Activated B cell treated with CpG ODN at 0.5 μM for 24 hours (primary cell): Measurements from ENCODE around the gene NLRP11. TPM values are rescaled to one million over a fixed set of nuclear protein-coding genes. Genes with fewer than 3 reads are reported as not detected.
A peak's percentile ranks its signal among the peaks of the same experiment; 100 is the strongest.

Source experiments
- ATAC-seq: fragments of 200-7000 bp; cut with Tn5 transposase; one replicate; pipeline ENCODE4 v1.10.0; 2021; ENCODE audit warnings: low read depth, mild to moderate bottlenecking, moderate library complexity
- CTCF ChIA-PET: fragments of 350-600 bp; sonication (Branson Sonifier 250); formaldehyde crosslinking; loops from one replicate; lab custom pipeline; 2021; ENCODE audit warnings: antibody characterized with exemption; lab: Charles Lee
- POLR2A ChIA-PET: fragments of 350-600 bp; sonication (Branson Sonifier 250); formaldehyde crosslinking; loops from one replicate; lab custom pipeline; 2021; ENCODE audit warnings: antibody characterized with exemption; lab: Charles Lee
- DNase-seq: peaks from one replicate; pipeline ENCODE4 v3.0.0; 2022
- H3K27ac Mint-ChIP-seq: one replicate; pipeline ENCODE4 v1.8.0; 2020; ENCODE audit warnings: mixed read lengths
- H3K27me3 Mint-ChIP-seq: one replicate; pipeline ENCODE4 v1.8.0; 2021; ENCODE audit warnings: mixed read lengths
- H3K36me3 Mint-ChIP-seq: one replicate; pipeline ENCODE4 v1.8.0; 2021; ENCODE audit warnings: low read depth, mixed read lengths
- H3K4me1 Mint-ChIP-seq: one replicate; pipeline ENCODE4 v1.8.0; 2021; ENCODE audit warnings: mixed read lengths
- H3K4me3 Mint-ChIP-seq: one replicate; pipeline ENCODE4 v1.8.0; 2020; ENCODE audit warnings: mild to moderate bottlenecking, mixed read lengths
- H3K9me3 Mint-ChIP-seq: one replicate; pipeline ENCODE4 v1.8.0; 2020; ENCODE audit warnings: mixed read lengths
- CTCF ChIP-seq: fragments of 200-600 bp; IDR thresholded peaks from one replicate; pipeline ENCODE4 v1.8.0; 2022; ENCODE audit warnings: antibody characterized with exemption, mild to moderate bottlenecking
- intact Hi-C: fragments of 100-400 bp; cut with micrococcal nuclease; formaldehyde crosslinking; loops from one replicate; pipeline ENCODE4 v1.15.1; 2024
- total RNA-seq: library from RNA; stranded (reverse); gene quantifications from 2 replicates; pipeline ENCODE4 v1.2.3, GENCODE V29; 2022

NLRP11 gene
- total RNA-seq, 1 donor from 2014 or later, result 0.16 TPM

- ChIA-PET POLR2A (no interaction called here), CTCF (no interaction called here)
- TF ChIP-seq CTCF, result no peak
- intact Hi-C loops, result no loop called here
- Mint-ChIP-seq H3K4me3 (no peak overlapping the region), H3K27ac (peak overlapping the region; percentile 63), H3K9me3 (peaks cover 4% of the 10 kb centered on the region), H3K4me1 (peaks cover 40% of the 10 kb centered on the region), H3K27me3 (no peaks in the 10 kb centered on the region), H3K36me3 (no peaks in the 10 kb centered on the region)
- DNase-seq (no peak), ATAC-seq (no peak)
These were observed 27.2 kb upstream of the NLRP11 start for GRCh38 chr19:55858969-55859368.

GRCh38 chr19:55858401-55858800 is 26.6 kb upstream of the NLRP11 start:
- Mint-ChIP-seq H3K27ac (no peak overlapping the region), H3K4me3 (no peak overlapping the region), H3K36me3 (no peaks in the 10 kb centered on the region), H3K4me1 (peaks cover 44% of the 10 kb centered on the region), H3K27me3 (no peaks in the 10 kb centered on the region), H3K9me3 (peaks cover 4% of the 10 kb centered on the region)
- DNase-seq, result no peak
- ATAC-seq, result no peak
- TF ChIP-seq CTCF, result no peak
- CTCF ChIA-PET, result no interaction called here
- intact Hi-C loops, result no loop called here
- POLR2A ChIA-PET, result no interaction called here

DNA sequence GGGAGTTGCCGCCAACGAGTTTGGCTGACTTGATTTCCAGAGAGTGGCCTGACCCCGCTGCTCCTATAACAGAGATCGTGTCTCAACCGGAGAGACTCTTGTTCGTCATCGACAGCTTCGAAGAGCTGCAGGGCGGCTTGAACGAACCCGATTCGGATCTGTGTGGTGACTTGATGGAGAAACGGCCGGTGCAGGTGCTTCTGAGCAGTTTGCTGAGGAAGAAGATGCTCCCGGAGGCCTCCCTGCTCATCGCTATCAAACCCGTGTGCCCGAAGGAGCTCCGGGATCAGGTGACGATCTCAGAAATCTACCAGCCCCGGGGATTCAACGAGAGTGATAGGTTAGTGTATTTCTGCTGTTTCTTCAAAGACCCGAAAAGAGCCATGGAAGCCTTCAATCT is 26.2 kb upstream of the NLRP11 start:
- H3K9me3 Mint-ChIP-seq, result peaks cover 2% of the 10 kb centered on the region
- no peak for ATAC-seq
- peak overlapping the region; percentile 70 for H3K27ac Mint-ChIP-seq
- no peaks in the 10 kb centered on the region for H3K27me3 Mint-ChIP-seq
- POLR2A ChIA-PET, result no interaction called here
- no peak overlapping the region for H3K4me3 Mint-ChIP-seq
- DNase-seq, result no peak
- intact Hi-C loops, result no loop called here
- TF ChIP-seq CTCF, result no peak
- CTCF ChIA-PET, result interaction anchor here (0.8 kb wide), 1 partner anchor 49 kb away, joined by 3 read pairs; no protein-coding TSS in a partner anchor
- no peaks in the 10 kb centered on the region for H3K36me3 Mint-ChIP-seq
- peaks cover 47% of the 10 kb centered on the region for H3K4me1 Mint-ChIP-seq

GRCh38 chr19:55857149-55857548 is 25.4 kb upstream of the NLRP11 start:
- ATAC-seq, result peak; percentile 78
- H3K4me3 Mint-ChIP-seq, result peak overlapping the region; percentile 11
- no peak for DNase-seq
- H3K27ac Mint-ChIP-seq, result peak overlapping the region; percentile 70
- intact Hi-C loops, result no loop called here
- peaks cover 2% of the 10 kb centered on the region for H3K9me3 Mint-ChIP-seq
- no peaks in the 10 kb centered on the region for H3K27me3 Mint-ChIP-seq
- ChIA-PET POLR2A (interaction anchor here (0.6 kb wide), 3 partner anchors 209 to 1346 kb away, joined by 3 to 8 read pairs (median 3); no protein-coding TSS in a partner anchor), CTCF (interaction anchor here (0.8 to 1.3 kb wide), 2 partner anchors 15 to 48 kb away, joined by 3 read pairs; no protein-coding TSS in a partner anchor)
- H3K36me3 Mint-ChIP-seq, result no peaks in the 10 kb centered on the region
- no peak for TF ChIP-seq CTCF
- H3K4me1 Mint-ChIP-seq, result peaks cover 47% of the 10 kb centered on the region

GRCh38 chr19:55855160-55855559 is 23.4 kb upstream of the NLRP11 start:
- Mint-ChIP-seq H3K27me3 (no peaks in the 10 kb centered on the region), H3K9me3 (peaks cover 2% of the 10 kb centered on the region), H3K4me1 (peaks cover 47% of the 10 kb centered on the region), H3K4me3 (no peak overlapping the region), H3K36me3 (no peaks in the 10 kb centered on the region), H3K27ac (peak overlapping the region; percentile 65)
- ATAC-seq, result no peak
- ChIA-PET POLR2A (no interaction called here), CTCF (no interaction called here)
- DNase-seq, result no peak
- intact Hi-C loops, result no loop called here
- no peak for TF ChIP-seq CTCF
